AG08395 (cell line): ENCODE data around the gene PATJ.
"Not testable (repeated sequence)": the region's sequence is repeated elsewhere in the genome, so short reads cannot be mapped to it uniquely, and the experiment has no call there.

Experiments used
- DNase-seq: peaks from one replicate; pipeline ENCODE4 v3.0.0; 2012; ENCODE audit warnings: mixed read lengths, low spot score

The PATJ gene

GRCh38 chr1:62213075-62213914, 471.0 kb downstream of the PATJ start:
- DNase-seq, result no peak

- no peak for DNase-seq
Observed at GRCh38 chr1:62218604-62219003, 476.3 kb downstream of the PATJ start.

GRCh38 chr1:62220456-62220855, 478.2 kb downstream of the PATJ start:
- DNase-seq, result not testable (repeated sequence)

GRCh38 chr1:62221171-62221570, 478.9 kb downstream of the PATJ start:
- no peak for DNase-seq

- DNase-seq, result no peak
Observed at GRCh38 chr1:62222321-62222720, 480.0 kb downstream of the PATJ start.

GRCh38 chr1:62224182-62224581, 481.9 kb downstream of the PATJ start:
- DNase-seq, result no peak

GRCh38 chr1:62227496-62227895, 485.2 kb downstream of the PATJ start:
- no peak for DNase-seq
